ENCODE data around the gene TBCD.

GRCh38 chr17:82865774-82866395 is 114.0 kb downstream of the TBCD start:
- TF ChIP-seq CTCF (conservative IDR thresholded peaks at IDR 0.05; ENCODE audit: low read depth, low read length), result no peak
- no peak for TF ChIP-seq EZH2 (IDR thresholded peaks at IDR 0.05; ENCODE audit: low read length, unreplicated experiment)
